Measurements from ENCODE around the gene ATP13A5.
A peak's percentile ranks its signal among the peaks of the same experiment; 100 is the strongest.

ATP13A5 gene

DNA sequence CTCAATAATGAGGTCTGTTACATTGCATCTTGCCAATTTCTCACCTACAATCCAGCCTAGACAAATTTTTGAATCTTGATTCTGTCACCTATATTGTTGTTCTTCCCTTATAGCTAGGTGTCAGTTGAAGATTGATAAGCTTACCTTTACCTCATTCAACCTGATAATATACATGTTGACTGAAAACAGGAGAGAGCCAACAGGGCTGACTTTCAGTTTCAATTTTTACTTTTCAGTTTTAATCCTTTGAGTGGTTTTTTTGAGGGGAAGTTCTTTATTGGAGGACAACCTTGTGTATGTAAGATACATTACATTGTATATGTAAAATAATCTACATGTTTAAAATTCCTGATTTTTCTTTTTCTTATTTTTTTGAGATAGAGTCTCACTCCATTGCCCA lies 5.8 kb downstream of the ATP13A5 start:
- intact Hi-C loops (cut with micrococcal nuclease) = no loop called here
- no peaks in the 10 kb centered on the region for H3K27me3 Mint-ChIP-seq
- no peak overlapping the region for H3K27ac Mint-ChIP-seq

GRCh38 chr3:193367868-193368267 lies 10.7 kb downstream of the ATP13A5 start:
- no peaks in the 10 kb centered on the region for H3K9me3 Mint-ChIP-seq
- intact Hi-C loops (cut with micrococcal nuclease) = no loop called here
- H3K36me3 Mint-ChIP-seq (ENCODE audit: low read depth) = no peaks in the 10 kb centered on the region
- H3K4me1 Mint-ChIP-seq (ENCODE audit: low read depth) = no peaks in the 10 kb centered on the region
- H3K27me3 Mint-ChIP-seq = peaks cover 4% of the 10 kb centered on the region
- no peak overlapping the region for H3K4me3 Mint-ChIP-seq
- no peak overlapping the region for H3K27ac Mint-ChIP-seq

More for the DNA sequence above, 5.8 kb downstream of the ATP13A5 start:
- no peaks in the 10 kb centered on the region for H3K9me3 Mint-ChIP-seq
- no peaks in the 10 kb centered on the region for H3K4me1 Mint-ChIP-seq (ENCODE audit: low read depth)
- H3K4me3 Mint-ChIP-seq = no peak overlapping the region
- H3K36me3 Mint-ChIP-seq (ENCODE audit: low read depth) = no peaks in the 10 kb centered on the region

DNA sequence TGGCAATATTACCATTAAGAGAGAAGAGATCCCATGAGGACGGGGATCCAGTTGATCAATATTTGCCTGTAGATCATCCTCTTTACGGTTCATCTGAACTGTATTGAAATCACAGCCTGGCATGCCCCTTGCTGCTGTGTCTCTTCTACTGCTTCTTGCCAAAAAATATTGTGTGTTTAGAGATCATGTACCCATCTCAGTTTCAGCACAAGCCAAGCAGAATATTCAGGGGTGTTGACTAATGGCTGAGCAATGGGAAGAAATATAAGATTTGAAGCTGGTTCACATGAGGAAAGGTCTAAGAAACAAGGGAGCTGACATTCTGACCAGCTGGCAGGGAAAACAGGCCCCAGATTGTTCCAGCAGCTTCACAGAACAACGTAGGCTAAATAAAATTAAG lies 21.3 kb downstream of the ATP13A5 start:
- Mint-ChIP-seq H3K9me3 (no peaks in the 10 kb centered on the region), H3K36me3 (ENCODE audit: low read depth) (no peaks in the 10 kb centered on the region), H3K4me3 (no peak overlapping the region), H3K27me3 (no peaks in the 10 kb centered on the region), H3K4me1 (ENCODE audit: low read depth) (no peaks in the 10 kb centered on the region), H3K27ac (no peak overlapping the region)
- intact Hi-C loops (cut with micrococcal nuclease) = no loop called here

- Mint-ChIP-seq H3K4me1 (ENCODE audit: low read depth) (no peaks in the 10 kb centered on the region), H3K27me3 (no peaks in the 10 kb centered on the region), H3K36me3 (ENCODE audit: low read depth) (no peaks in the 10 kb centered on the region), H3K27ac (no peak overlapping the region), H3K9me3 (no peaks in the 10 kb centered on the region), H3K4me3 (no peak overlapping the region)
- intact Hi-C loops (cut with micrococcal nuclease) = no loop called here
Measured at GRCh38 chr3:193354423-193354822, 24.1 kb downstream of the ATP13A5 start.

GRCh38 chr3:193350744-193351143 lies 27.8 kb downstream of the ATP13A5 start:
- intact Hi-C loops (cut with micrococcal nuclease) = no loop called here
- H3K4me3 Mint-ChIP-seq = no peak overlapping the region
- H3K27ac Mint-ChIP-seq = no peak overlapping the region
- no peaks in the 10 kb centered on the region for H3K27me3 Mint-ChIP-seq
- no peaks in the 10 kb centered on the region for H3K36me3 Mint-ChIP-seq (ENCODE audit: low read depth)
- no peaks in the 10 kb centered on the region for H3K9me3 Mint-ChIP-seq
- H3K4me1 Mint-ChIP-seq (ENCODE audit: low read depth) = no peaks in the 10 kb centered on the region

- no peaks in the 10 kb centered on the region for H3K27me3 Mint-ChIP-seq
- H3K4me3 Mint-ChIP-seq = no peak overlapping the region
- no peak overlapping the region for H3K27ac Mint-ChIP-seq
- H3K9me3 Mint-ChIP-seq = no peaks in the 10 kb centered on the region
- H3K4me1 Mint-ChIP-seq (ENCODE audit: low read depth) = peaks cover 6% of the 10 kb centered on the region
- no peaks in the 10 kb centered on the region for H3K36me3 Mint-ChIP-seq (ENCODE audit: low read depth)
- intact Hi-C loops (cut with micrococcal nuclease) = no loop called here
Measured at GRCh38 chr3:193348686-193349085, 29.9 kb downstream of the ATP13A5 start.

DNA sequence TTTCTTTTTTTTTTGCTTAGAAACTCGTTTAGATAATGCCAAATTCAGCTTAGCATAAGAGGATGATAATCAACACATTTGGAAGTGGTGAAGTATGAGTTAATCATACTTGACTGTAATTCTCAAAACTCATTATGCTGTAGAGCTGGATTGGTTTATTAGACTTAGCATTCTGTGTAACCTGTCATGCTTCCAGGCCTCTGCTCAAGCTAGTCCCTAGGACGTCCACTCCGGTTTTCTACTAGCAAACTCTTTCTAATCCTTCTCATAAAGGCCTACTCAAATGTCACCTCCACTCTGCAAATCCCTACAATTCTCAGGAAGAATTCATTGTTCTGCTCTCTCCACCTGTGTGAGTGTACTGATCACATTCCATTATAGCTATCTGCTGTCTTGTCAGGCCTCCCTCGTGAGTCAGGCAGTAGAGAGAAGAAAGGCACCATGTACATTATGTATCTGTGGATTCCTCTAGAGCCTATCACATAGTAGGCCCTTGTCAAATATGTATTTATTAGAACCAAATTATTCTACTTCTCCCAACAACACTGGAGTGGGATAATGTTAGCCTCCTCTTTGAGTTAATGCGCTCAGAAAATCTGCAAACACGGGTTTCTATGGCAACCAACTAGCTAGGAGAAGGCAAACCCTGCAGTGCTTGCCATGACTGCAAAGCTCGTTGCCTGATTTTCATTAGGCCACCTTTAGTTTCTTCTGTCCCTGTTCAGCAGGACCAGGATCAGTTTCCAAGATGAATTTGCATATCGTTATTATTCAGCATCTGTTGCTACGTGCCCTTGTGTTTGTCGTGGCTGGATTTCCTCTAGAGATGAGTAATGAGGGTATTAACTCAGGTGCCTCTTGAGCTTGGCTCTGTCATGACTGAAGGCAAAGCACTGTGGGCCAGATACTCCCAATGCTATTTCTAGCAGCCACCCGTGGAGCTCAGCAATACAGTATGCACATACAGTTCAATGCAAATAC lies 30.7 kb downstream of the ATP13A5 start:
- H3K36me3 Mint-ChIP-seq (ENCODE audit: low read depth) = no peaks in the 10 kb centered on the region
- no peak overlapping the region for H3K27ac Mint-ChIP-seq
- no peaks in the 10 kb centered on the region for H3K27me3 Mint-ChIP-seq
- H3K4me1 Mint-ChIP-seq (ENCODE audit: low read depth) = peaks cover 6% of the 10 kb centered on the region
- intact Hi-C loops (cut with micrococcal nuclease) = no loop called here
- no peaks in the 10 kb centered on the region for H3K9me3 Mint-ChIP-seq
- H3K4me3 Mint-ChIP-seq = no peak overlapping the region

GRCh38 chr3:193346259-193346658 lies 32.3 kb downstream of the ATP13A5 start:
- intact Hi-C loops (cut with micrococcal nuclease) = no loop called here
- Mint-ChIP-seq H3K27me3 (no peaks in the 10 kb centered on the region), H3K36me3 (ENCODE audit: low read depth) (no peaks in the 10 kb centered on the region), H3K4me1 (ENCODE audit: low read depth) (peaks cover 6% of the 10 kb centered on the region), H3K9me3 (no peaks in the 10 kb centered on the region), H3K27ac (no peak overlapping the region), H3K4me3 (no peak overlapping the region)

GRCh38 chr3:193345431-193345830 lies 33.1 kb downstream of the ATP13A5 start:
- H3K36me3 Mint-ChIP-seq (ENCODE audit: low read depth) = no peaks in the 10 kb centered on the region
- peaks cover 6% of the 10 kb centered on the region for H3K4me1 Mint-ChIP-seq (ENCODE audit: low read depth)
- H3K27me3 Mint-ChIP-seq = no peaks in the 10 kb centered on the region
- no peak overlapping the region for H3K4me3 Mint-ChIP-seq
- H3K27ac Mint-ChIP-seq = no peak overlapping the region
- no peaks in the 10 kb centered on the region for H3K9me3 Mint-ChIP-seq
- intact Hi-C loops (cut with micrococcal nuclease) = no loop called here

DNA sequence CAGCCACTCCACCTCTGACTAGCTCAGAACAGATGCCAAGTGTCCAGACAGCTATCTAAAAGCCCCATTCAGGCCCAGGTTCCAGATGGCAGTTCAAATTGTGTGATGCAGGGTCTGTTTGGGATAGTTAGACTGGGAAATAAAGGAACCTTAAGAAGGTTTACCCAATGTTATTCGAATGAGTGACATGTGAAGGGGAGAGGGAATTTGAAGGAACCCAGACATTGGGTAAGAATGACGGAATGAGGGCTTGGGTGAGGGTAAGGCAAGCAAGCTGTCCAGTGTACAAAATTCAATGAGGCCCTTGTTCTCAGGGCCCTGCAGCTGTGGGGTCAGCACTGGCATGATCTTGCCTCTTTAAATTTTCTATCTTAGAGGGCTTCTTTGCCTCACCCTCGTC lies 34.1 kb downstream of the ATP13A5 start:
- Mint-ChIP-seq H3K27ac (no peak overlapping the region), H3K36me3 (ENCODE audit: low read depth) (no peaks in the 10 kb centered on the region)

GRCh38 chr3:193343726-193344222 lies 34.8 kb downstream of the ATP13A5 start:
- intact Hi-C loops (cut with micrococcal nuclease) = no loop called here
- Mint-ChIP-seq H3K27ac (no peak overlapping the region), H3K4me3 (no peak overlapping the region), H3K4me1 (ENCODE audit: low read depth) (peaks cover 6% of the 10 kb centered on the region), H3K36me3 (ENCODE audit: low read depth) (no peaks in the 10 kb centered on the region), H3K27me3 (no peaks in the 10 kb centered on the region), H3K9me3 (no peaks in the 10 kb centered on the region)

More for the DNA sequence above, 34.1 kb downstream of the ATP13A5 start:
- Mint-ChIP-seq H3K9me3 (no peaks in the 10 kb centered on the region), H3K4me3 (no peak overlapping the region), H3K4me1 (ENCODE audit: low read depth) (peaks cover 6% of the 10 kb centered on the region), H3K27me3 (no peaks in the 10 kb centered on the region)
- intact Hi-C loops (cut with micrococcal nuclease) = no loop called here

- H3K9me3 Mint-ChIP-seq = no peaks in the 10 kb centered on the region
- no peaks in the 10 kb centered on the region for H3K36me3 Mint-ChIP-seq (ENCODE audit: low read depth)
- no peaks in the 10 kb centered on the region for H3K27me3 Mint-ChIP-seq
- intact Hi-C loops (cut with micrococcal nuclease) = no loop called here
- H3K4me3 Mint-ChIP-seq = no peak overlapping the region
- peaks cover 6% of the 10 kb centered on the region for H3K4me1 Mint-ChIP-seq (ENCODE audit: low read depth)
- no peak overlapping the region for H3K27ac Mint-ChIP-seq
Measured at GRCh38 chr3:193342551-193342950, 36.0 kb downstream of the ATP13A5 start.

- Mint-ChIP-seq H3K36me3 (ENCODE audit: low read depth) (no peaks in the 10 kb centered on the region), H3K4me1 (ENCODE audit: low read depth) (no peaks in the 10 kb centered on the region), H3K4me3 (no peak overlapping the region), H3K27ac (no peak overlapping the region), H3K9me3 (no peaks in the 10 kb centered on the region), H3K27me3 (no peaks in the 10 kb centered on the region)
- intact Hi-C loops (cut with micrococcal nuclease) = no loop called here
Measured at GRCh38 chr3:193335031-193335430, 43.5 kb downstream of the ATP13A5 start.

DNA sequence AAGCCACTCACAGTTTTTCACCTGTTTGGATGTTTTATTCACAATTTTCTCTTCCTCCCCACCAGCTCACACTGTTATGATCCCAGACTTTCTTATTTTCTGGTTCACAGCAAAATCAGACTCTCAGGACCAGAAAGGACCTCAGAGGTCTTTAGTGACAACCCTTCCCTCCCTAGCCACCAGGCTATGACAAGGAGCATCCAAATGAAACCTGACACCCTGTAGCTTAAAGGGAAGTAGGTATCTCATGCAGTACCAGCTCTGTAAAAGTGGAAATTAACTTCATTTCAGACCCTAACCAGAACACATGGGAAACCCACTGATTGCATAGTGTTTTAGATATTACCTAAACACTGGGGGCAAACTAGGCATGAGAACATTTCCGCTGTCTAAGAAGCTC lies 45.3 kb downstream of the ATP13A5 start:
- no peak overlapping the region for H3K4me3 Mint-ChIP-seq
- H3K27me3 Mint-ChIP-seq = no peaks in the 10 kb centered on the region
- no peaks in the 10 kb centered on the region for H3K36me3 Mint-ChIP-seq (ENCODE audit: low read depth)
- no peaks in the 10 kb centered on the region for H3K4me1 Mint-ChIP-seq (ENCODE audit: low read depth)
- peak overlapping the region; percentile 15 for H3K27ac Mint-ChIP-seq
- no peaks in the 10 kb centered on the region for H3K9me3 Mint-ChIP-seq
- intact Hi-C loops (cut with micrococcal nuclease) = no loop called here
